ENCODE measurements around the gene ANAPC7. TPM values are rescaled to one million over a fixed set of nuclear protein-coding genes. Genes with fewer than 3 reads are reported as not detected.
"Not testable (repeated sequence)": the region's sequence is repeated elsewhere in the genome, so short reads cannot be mapped to it uniquely, and the experiment has no call there.

ANAPC7 gene
- total and polyA plus RNA-seq, 5 donors = 30.7 to 34.5 (median 31.9) TPM

DNA sequence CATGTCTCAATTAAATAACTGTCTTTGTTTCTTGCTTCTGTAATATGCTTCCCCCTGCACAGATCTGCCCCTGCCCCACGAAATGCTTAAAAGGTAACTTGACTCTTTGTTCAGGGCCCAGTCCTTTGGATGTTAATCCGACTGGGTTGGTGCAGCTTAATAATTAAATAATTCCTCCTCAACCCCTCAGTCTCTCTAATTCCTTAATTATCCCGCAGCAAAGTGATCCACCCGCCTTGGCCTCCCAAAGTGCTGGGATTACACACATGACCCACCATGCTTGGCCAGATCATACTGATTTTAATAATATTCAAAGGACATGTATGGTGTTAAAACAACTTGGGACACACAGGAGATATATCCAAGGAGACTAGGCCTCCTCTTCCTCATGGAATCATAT lies 18.2 kb upstream of the ANAPC7 start:
- no peaks in the 10 kb centered on the region for H3K9me3 ChIP-seq (ENCODE audit: control insufficient read depth, low read length)
- no peak overlapping the region for H3K27ac ChIP-seq (ENCODE audit: low read length)
- 78% methylated on average over 4 of the region's 4 CpGs for WGBS
- DNase-seq (no peak), ATAC-seq (no peak)
- H3K4me1 ChIP-seq (ENCODE audit: control insufficient read depth, insufficient read depth, low read length) = no peaks in the 10 kb centered on the region
- no peaks in the 10 kb centered on the region for H3K27me3 ChIP-seq (ENCODE audit: control insufficient read depth, insufficient read depth)
- intact Hi-C loops (cut with DNase I) = no loop called here
- no peak overlapping the region for H3K4me3 ChIP-seq (ENCODE audit: low read length)

DNA sequence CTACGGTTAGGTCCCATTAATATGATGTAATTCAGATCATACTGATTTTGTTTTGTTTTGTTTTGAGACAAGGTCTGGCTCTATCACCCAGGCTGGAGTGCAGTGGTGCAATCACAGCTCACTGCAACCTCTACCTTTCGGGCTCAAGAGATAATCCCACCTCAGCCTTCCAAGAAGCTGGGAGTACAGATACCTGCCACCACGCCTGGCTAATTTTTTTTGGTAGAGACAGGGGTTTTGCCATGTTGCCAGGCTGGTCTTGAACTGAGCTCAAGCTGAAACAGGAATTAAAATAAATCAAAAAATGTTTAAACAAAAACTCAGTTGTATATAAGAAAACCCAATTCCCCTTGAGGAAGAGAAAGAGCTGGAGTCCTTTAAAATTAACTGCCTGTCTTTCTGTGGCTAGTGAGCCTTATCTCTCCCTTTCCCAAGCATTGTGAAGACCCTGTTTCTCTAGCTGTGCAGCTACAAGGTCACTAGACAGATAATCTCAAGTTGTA lies 17.7 kb upstream of the ANAPC7 start:
- no peak overlapping the region for H3K4me3 ChIP-seq (ENCODE audit: low read length)
- H3K27ac ChIP-seq (ENCODE audit: low read length) = no peak overlapping the region
- DNase-seq (no peak), ATAC-seq (no peak)
- no peaks in the 10 kb centered on the region for H3K27me3 ChIP-seq (ENCODE audit: control insufficient read depth, insufficient read depth)
- intact Hi-C loops (cut with DNase I) = no loop called here
- no peaks in the 10 kb centered on the region for H3K9me3 ChIP-seq (ENCODE audit: control insufficient read depth, low read length)
- 57% methylated on average over 3 of the region's 3 CpGs for WGBS
- H3K4me1 ChIP-seq (ENCODE audit: control insufficient read depth, insufficient read depth, low read length) = no peaks in the 10 kb centered on the region

DNA sequence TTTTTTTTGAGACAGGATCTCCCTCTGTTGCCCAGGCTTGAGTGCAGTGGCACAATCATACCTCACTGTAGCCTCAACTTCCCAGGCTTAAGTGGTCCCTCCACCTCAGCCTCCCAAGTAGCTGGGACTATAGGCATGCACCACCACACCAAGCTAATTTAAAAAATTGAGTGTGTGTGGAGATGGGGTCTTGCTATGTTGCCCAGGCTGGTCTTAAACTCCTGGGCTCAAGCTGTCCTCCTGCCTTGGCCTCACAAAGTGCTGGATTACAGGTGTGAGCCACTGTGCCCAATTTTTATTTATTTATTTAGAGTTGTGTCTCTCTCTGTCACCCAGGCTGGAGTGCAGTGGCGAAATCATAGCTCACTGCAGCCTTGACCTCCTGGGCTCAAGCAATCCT lies 17.1 kb upstream of the ANAPC7 start:
- ATAC-seq; intact Hi-C loops (cut with DNase I); H3K9me3 ChIP-seq (ENCODE audit: control insufficient read depth, low read length); H3K27me3 ChIP-seq (ENCODE audit: control insufficient read depth, insufficient read depth); H3K4me1 ChIP-seq (ENCODE audit: control insufficient read depth, insufficient read depth, low read length); H3K27ac ChIP-seq (ENCODE audit: low read length); H3K4me3 ChIP-seq (ENCODE audit: low read length); DNase-seq: not testable (repeated sequence)
- WGBS = 93% methylated on average over 1 of the region's 1 CpG

DNA sequence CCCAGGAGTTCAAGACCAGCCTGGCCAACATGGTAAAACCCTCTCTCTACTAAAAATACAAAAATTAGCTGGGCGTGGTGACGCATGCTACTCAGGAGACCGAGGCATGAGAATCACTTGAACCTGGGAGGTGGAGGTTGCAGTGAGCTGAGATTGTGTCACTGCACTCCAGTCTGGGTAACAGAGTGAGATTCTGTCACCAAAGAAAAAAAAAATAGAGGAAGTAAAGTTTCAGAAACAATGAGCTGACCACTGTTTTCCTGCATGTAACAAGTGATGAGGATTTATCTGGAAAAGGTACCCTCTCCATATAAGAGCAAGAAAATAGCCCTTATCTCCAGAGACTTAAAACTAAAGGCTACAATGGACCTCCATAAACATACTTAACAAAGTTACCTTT lies 13.6 kb upstream of the ANAPC7 start:
- H3K4me1 ChIP-seq (ENCODE audit: control insufficient read depth, insufficient read depth, low read length); H3K4me3 ChIP-seq (ENCODE audit: low read length); H3K9me3 ChIP-seq (ENCODE audit: control insufficient read depth, low read length); DNase-seq; intact Hi-C loops (cut with DNase I); H3K27me3 ChIP-seq (ENCODE audit: control insufficient read depth, insufficient read depth); ATAC-seq; H3K27ac ChIP-seq (ENCODE audit: low read length): not testable (repeated sequence)
- WGBS = 80% methylated on average over 3 of the region's 3 CpGs

DNA sequence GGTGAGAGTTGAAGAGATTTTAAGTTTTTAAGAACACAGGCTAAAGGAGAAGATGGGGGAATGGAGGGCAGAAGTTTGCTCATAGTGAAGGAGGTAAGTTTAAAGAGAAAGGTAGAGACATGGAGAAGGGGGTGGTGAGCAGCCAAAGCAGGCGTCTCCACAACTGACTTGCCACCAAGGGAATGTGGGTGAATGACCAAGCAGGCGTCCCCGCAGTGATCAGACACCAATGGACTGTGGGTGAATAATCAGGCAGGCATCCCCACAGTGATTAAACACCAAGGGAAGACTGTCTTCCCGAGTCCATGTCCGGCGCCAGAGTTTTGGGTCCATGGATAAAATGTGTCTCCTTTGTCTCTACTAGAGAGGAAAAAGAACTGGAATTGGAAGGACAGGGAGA lies 6.6 kb upstream of the ANAPC7 start:
- intact Hi-C loops (cut with DNase I); H3K4me1 ChIP-seq (ENCODE audit: control insufficient read depth, insufficient read depth, low read length); H3K9me3 ChIP-seq (ENCODE audit: control insufficient read depth, low read length); H3K27me3 ChIP-seq (ENCODE audit: control insufficient read depth, insufficient read depth); H3K4me3 ChIP-seq (ENCODE audit: low read length); H3K27ac ChIP-seq (ENCODE audit: low read length); DNase-seq; ATAC-seq: not testable (repeated sequence)
- WGBS = 82% methylated on average over 6 of the region's 6 CpGs

DNA sequence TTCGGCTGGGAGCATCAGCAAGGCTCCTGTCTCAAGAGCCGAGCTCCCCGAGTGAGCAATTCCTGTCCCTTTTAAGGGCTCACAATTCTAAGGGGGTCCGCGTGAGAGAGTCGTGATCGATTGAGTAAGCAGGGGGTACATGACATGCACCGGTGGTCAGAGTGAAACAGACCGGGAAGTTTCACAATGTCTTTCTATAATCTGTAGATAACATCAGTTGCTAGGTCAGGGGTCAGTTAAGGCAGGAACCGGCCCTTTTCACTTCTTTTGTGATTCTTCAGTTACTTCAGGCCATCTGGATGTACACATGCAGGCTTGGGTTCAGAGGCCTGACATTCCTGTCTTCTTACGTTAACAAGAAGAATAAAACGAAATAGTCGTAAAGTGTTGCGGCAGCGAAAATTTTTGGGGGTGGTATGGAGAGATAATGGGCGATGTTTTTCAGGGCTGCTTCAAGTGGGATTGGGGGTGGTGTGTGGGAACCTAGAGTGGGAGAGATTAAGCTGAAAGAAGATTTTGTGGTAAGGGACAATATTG lies 1.7 kb upstream of the ANAPC7 start:
- ATAC-seq; H3K9me3 ChIP-seq (ENCODE audit: control insufficient read depth, low read length); H3K4me1 ChIP-seq (ENCODE audit: control insufficient read depth, insufficient read depth, low read length); H3K27ac ChIP-seq (ENCODE audit: low read length); H3K4me3 ChIP-seq (ENCODE audit: low read length); H3K27me3 ChIP-seq (ENCODE audit: control insufficient read depth, insufficient read depth); DNase-seq: not testable (repeated sequence)
- intact Hi-C loops (cut with DNase I) = loop anchor here in 1 of 4 donors (10.0 kb wide), 1 partner anchor 300 kb away; no protein-coding TSS in a partner anchor
- WGBS = 92% methylated on average over 16 of the region's 16 CpGs

DNA sequence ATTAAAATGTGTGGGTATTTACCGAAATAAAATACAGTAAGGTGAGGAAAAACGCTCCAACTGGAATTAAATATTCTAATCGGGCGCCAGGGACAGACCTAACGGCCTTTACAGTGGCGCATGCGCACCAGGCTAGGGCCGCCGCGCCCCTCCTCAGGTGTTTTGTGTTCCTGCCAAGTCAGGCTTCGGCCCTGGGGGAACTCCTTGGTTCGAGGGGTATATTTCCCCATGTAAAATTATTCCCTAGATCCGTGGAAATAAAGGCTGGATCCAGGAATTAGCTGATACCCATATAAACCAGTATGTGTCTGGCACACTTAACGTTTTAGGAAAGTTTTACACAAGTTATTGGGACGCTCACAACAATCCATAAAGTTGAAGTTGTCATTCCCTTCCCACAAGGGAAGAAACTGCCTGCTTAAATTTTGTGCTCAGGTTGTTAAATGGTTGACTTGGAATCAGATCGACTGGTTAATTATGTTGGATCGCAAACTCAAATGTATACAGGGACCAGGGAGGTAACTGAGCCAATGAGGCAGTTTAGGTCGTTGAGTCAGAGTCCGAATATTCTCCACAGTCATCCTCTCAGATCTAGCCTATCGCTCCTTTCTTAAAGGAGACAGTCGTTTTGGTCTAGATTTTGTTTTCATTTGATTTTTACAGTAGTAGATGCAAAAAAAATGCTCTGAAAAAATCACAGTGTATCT lies 621 bp upstream of the ANAPC7 start:
- Histone ChIP-seq H3K4me3 (ENCODE audit: low read length) (peak overlapping the region; percentile 84), H3K4me1 (ENCODE audit: control insufficient read depth, insufficient read depth, low read length) (no peaks in the 10 kb centered on the region), H3K27me3 (ENCODE audit: control insufficient read depth, insufficient read depth) (no peaks in the 10 kb centered on the region), H3K27ac (ENCODE audit: low read length) (peak overlapping the region; percentile 42), H3K9me3 (ENCODE audit: control insufficient read depth, low read length) (no peaks in the 10 kb centered on the region)
- ATAC-seq (peak; percentile 78 to 83), DNase-seq (peak; percentile 69 to 91 (median 88))
- WGBS = 21% methylated on average over 21 of the region's 21 CpGs
- intact Hi-C loops (cut with DNase I) = loop anchor here in 1 of 4 donors (10.0 kb wide), 1 partner anchor 299 kb away; no protein-coding TSS in a partner anchor

DNA sequence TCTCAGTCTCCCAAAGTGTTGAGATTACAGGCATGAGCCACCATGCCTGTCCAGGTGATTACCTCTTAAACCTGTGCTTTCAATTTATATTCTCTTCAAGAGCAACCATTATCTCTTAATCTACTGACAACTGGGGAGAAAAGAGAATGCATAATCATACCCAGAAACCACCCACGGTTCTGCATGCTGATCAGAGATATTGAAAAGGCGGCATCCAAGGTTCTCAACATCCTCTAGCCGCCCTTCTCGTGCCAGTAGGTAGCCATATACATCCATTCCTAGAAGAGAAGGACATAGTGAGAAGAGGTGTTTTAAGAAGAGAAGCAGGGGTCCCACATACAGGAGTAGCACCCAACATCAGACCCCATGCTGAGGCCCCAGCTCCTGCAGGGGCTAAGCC lies 20.8 kb downstream of the ANAPC7 start:
- intact Hi-C loops (cut with DNase I) = no loop called here
- no peaks in the 10 kb centered on the region for H3K27me3 ChIP-seq (ENCODE audit: control insufficient read depth, insufficient read depth)
- DNase-seq = no peak
- no peak for ATAC-seq
- no peaks in the 10 kb centered on the region for H3K9me3 ChIP-seq (ENCODE audit: control insufficient read depth, low read length)
- H3K4me3 ChIP-seq (ENCODE audit: low read length) = no peak overlapping the region
- no peak overlapping the region for H3K27ac ChIP-seq (ENCODE audit: low read length)
- peaks cover 1% of the 10 kb centered on the region for H3K4me1 ChIP-seq (ENCODE audit: control insufficient read depth, insufficient read depth, low read length)
- WGBS = 97% methylated on average over 4 of the region's 4 CpGs

DNA sequence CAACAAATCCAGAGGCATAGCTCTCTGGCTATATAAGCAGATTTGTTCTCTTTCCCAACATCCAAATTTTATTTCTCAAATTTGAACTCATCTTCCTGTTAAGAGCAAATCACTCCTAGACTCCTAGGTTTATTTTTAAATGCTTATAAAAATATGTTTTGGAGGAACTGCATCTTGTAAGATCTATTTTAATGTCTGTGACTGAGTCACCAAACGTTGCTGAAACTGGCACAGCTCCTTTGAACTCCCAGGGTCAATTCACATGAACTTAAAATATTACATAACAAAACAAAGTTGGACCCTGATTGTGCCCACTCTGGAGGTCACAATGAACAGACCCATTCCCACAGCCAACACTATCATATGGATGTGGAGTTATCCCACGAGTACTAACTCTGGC lies 23.9 kb downstream of the ANAPC7 start:
- no peak overlapping the region for H3K27ac ChIP-seq (ENCODE audit: low read length)
- 59% methylated on average over 2 of the region's 2 CpGs for WGBS

DNA sequence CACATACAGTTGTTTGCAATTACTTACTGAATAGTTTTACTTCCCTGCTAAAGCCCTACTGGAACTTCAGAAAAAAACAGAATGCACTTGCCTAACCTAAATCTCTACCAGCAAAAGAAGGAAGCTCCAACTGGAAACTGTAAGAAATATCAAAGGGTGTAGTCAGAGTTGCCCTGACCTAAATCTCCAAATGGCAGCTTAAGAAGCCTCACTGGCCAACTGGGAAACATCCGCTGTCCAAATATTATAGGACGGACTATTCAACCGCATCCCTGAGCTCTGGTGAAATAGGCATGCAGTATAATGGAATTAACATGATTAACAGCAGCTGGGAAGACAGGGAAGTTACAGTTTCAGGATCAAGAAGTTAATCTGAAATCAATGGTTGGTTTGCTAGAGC lies 24.3 kb downstream of the ANAPC7 start:
- WGBS = 89% methylated on average over 3 of the region's 3 CpGs
- Histone ChIP-seq H3K4me1 (ENCODE audit: control insufficient read depth, insufficient read depth, low read length) (peaks cover 1% of the 10 kb centered on the region), H3K4me3 (ENCODE audit: low read length) (no peak overlapping the region), H3K9me3 (ENCODE audit: control insufficient read depth, low read length) (no peaks in the 10 kb centered on the region), H3K27me3 (ENCODE audit: control insufficient read depth, insufficient read depth) (no peaks in the 10 kb centered on the region), H3K27ac (ENCODE audit: low read length) (no peak overlapping the region)
- ATAC-seq (no peak), DNase-seq (no peak)
- intact Hi-C loops (cut with DNase I) = no loop called here

More for the DNA sequence above, 23.9 kb downstream of the ANAPC7 start:
- DNase-seq (no peak), ATAC-seq (no peak)
- Histone ChIP-seq H3K27me3 (ENCODE audit: control insufficient read depth, insufficient read depth) (no peaks in the 10 kb centered on the region), H3K4me1 (ENCODE audit: control insufficient read depth, insufficient read depth, low read length) (peaks cover 1% of the 10 kb centered on the region), H3K9me3 (ENCODE audit: control insufficient read depth, low read length) (no peaks in the 10 kb centered on the region), H3K4me3 (ENCODE audit: low read length) (no peak overlapping the region)
- intact Hi-C loops (cut with DNase I) = no loop called here

DNA sequence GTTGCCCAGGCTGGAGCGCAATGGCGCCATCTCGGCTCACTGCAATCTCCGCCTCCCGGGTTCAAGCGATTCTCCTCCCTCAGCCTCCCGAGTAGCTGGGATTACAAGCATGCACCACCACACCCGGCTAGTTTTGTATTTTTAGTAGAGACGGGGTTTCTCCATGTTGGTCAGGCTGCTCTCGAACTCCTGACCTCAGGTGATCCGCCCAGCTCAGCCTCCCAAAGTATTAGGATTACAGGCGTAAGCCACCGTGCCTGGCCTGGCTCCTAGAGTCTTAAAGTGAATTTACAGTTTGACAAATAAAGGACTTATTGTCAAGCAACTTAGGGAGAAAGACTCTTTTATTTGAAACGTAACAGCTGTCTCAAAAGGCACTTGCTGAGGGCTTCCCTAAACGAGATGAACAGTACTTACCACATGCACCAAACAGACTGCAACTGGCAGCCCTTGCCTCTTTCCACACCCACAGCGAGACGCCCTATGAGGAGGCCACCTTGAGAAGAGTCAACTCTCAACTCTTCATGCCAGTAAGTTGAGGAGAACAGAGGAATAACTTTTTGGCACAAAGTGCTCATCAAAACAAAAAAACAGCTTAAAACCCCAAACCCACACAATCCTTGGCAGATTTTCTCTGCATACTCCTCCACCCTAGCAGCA lies 25.2 kb downstream of the ANAPC7 start:
- H3K27ac ChIP-seq (ENCODE audit: low read length); ATAC-seq; H3K27me3 ChIP-seq (ENCODE audit: control insufficient read depth, insufficient read depth); DNase-seq; intact Hi-C loops (cut with DNase I); H3K4me1 ChIP-seq (ENCODE audit: control insufficient read depth, insufficient read depth, low read length); H3K4me3 ChIP-seq (ENCODE audit: low read length); H3K9me3 ChIP-seq (ENCODE audit: control insufficient read depth, low read length): not testable (repeated sequence)
- 88% methylated on average over 17 of the region's 17 CpGs for WGBS

Measured in right cardiac atrium (tissue), 5 donors.